UCSD-AML1 (cell line): ENCODE measurements around the gene PALLD.
A peak's percentile ranks its signal among the peaks of the same experiment; 100 is the strongest.

Source experiments
- DNase-seq: peaks from one replicate; lab custom pipeline; 2025; ENCODE audit not compliant: unreplicated experiment; lab: John Stamatoyannopoulos, UW

Gene PALLD

DNA sequence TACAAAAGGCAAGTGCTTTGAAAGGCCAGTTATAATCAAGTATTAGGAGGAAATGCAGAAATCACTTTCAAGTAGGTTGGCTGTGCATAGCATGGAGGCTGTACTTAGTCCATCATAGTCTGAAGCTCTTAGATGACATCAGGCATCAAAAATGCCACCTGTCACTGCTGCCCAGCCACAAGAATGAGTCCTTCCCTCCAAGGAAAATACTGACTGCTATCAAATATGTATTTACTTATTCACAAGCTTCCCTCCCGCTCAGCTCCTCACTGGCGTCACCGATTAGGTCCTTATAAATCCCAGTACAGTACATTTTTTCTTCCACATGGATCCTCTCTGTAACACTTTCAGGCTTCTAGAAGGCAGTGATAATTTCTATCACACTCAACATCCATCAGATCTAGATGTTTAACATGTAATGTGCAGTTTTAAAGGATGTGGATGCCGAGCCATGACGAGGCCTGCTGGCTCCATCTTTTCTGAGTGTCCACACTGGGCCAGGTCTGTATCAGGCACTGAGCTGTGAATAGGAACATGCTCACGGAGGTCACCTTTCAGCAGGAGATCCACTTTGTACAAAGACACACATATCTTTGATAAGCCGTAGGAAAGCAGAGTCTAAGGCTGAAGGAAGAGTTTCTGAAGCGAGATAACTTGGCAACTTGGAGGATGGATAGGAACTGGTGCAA lies 121.9 kb downstream of the PALLD start:
- no peak for DNase-seq

DNA sequence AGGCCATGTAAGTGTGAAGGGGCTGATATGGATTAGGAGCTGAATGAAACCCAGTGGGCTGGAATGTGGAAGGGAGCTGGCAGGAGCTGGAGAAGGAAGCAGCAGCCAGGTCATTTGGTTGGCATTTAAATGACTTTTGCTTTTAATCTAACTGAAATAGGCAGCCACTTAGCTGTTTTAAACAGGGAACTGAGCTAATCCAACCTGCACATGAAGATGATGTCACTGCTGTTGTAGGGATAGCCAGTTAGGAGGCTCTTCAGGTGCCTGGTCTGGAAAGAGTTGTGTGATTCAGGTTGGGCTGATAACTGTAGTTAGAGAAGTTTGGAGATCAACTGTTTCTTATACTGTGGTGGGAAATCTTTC lies 122.4 kb downstream of the PALLD start:
- DNase-seq = no peak

DNA sequence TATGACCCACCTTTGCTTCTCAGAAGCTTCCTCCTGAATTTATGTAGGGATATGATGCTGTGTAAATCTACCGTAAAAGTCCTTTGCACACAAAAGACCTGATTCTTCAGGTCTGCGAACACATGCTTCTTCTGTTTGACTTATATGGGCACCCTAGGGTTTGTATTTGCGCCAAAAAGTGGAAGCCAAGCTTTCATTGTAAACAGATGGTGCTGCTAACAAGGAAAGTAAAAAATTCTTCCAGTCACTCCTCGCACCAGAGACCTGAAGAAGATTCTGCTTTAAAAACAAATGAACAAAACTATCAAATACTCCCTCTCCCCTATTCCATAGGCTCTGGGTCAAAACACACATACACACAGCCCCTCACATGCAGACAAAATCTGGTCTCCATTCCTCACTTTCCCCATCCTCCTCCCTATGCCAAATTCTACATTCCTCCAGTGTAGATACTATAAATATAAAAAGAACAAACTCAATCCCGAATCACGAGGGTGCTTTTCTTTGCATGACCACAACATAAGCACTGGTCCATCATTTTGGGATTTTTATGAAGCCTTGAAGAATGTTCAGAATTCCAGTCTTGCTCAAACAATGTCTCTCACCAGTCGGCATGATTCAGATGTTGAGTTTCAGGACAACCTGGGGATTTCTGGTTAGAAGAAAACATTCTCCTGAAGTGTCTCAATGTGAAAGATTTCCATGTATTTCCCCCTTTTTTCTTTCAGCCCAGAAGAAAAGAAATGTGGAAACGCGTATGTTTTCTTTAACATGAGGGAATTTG lies 125.1 kb downstream of the PALLD start:
- DNase-seq = no peak

DNA sequence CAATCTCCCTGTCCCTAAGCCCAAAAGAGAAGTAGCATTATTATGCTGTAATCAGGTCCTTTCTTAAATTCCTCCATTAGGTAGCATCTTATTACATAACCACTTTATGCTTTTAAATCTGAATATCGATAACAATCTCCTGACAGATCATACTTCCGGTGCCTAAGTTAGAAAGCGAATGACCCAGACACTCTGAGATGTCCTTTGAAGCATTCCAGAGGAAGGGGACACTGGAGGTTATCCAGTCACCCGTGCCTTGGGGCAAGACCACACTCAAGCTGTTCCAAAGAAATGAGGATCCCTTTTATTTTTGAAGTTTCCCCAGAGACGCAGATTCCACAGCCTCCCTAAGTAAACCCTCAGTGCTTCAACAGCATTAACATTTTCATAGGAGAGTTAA lies 125.7 kb downstream of the PALLD start:
- no peak for DNase-seq

DNA sequence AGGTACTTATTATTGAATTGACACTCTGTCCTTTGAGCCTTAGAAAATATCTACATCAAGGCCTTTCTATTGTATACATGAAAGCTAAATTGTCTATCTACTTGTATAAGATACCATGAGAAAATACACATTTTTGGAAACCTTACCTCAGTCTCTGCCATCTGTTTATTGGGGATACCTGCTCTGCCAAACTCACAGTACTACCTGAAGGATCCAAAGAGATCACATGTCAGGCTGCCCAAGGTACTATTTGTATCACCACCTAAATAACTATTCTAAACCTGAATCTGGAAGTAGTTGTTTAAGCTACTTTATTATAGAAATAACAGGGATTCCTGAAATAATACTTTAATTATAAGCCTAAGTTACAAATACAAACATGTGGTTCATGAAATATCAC lies 126.2 kb downstream of the PALLD start:
- DNase-seq = no peak

DNA sequence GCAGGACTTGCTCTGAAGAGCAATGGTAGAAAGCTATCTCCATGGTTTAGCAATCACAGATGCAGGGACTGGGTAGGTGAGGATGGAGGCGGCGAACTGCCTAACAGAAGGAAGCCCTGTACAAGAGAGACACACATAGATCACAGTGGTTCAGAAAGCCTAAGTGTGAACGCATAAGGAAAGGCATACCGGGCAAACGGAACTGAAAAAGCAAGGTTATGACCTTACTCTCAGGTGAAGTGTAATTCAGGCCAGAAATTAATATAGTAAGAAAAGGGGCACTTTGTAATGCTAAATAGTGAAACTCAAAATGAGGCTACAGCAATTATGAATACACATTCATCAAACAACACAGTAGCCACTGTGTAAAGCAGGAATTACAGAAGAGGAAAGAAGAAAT lies 126.6 kb downstream of the PALLD start:
- DNase-seq = no peak

DNA sequence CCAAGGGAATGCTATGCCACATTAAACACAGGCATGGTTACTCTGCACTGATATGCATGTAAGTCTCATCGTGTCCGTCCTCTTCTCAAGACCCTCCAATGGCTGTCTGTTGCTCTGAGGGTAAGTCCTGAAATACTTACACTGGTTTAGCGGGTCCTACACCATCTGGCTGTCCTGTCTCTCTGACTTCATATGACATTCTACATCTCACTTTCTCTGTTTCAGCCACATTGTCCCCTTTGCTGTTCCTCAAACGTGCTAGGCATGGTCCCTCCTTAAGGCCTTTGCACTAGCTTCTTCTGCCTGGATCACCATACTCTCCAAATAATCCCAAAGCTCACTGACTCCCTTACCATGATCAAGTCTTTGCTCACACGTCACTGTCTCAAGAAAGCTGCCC lies 131.4 kb downstream of the PALLD start:
- DNase-seq = no peak

DNA sequence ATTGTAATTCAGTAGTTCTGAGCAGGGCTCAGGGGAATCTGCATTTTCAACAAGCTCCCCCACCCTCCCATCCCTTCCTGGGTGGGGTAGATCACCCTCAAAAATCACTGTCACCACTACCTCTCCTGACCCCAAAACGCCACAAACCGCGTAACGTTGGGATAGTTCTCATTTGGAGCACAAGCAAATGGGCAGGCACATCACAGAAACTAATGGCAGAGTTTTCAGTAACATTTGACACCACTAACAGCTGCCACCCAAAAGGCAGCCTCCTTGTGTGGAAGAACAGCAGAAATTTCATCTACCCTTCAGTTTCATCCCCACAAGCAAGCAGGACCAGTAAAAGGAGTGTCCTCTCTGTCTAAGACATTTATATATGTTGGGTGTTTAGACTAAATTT lies 132.7 kb downstream of the PALLD start:
- no peak for DNase-seq

DNA sequence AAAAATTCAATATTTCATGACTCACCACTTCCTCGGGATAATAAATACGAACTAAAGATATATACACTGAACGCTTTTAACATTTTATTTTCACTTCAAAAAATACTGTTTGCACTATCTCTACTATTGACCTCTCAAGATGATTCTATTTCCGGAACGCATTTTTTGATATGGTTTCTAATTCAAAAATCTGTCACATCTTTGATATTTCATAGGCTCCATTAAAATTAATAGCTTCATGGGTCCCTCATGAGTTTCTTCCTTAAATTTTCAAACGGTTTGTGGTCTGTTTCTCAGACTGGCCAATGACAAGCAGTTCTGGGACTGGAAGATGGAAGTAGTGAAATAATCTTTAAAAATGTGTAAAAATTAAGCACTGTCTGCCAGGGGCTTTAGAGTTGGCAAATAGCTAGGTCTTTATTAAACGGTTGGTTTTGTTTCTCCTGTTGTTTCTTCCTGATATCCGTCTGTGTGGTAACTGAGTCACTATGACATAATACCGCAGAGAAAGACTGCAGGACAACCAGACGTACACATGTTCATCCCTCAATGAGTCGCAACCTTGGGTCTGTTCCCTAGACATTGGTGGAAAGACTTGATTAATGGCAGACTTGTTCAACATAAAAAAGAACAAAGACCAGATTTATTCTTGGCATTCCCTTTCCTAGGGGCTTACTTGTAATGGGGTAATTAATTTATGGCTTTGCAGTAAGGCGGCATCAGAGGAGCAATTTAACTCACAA lies 133.8 kb downstream of the PALLD start:
- DNase-seq = no peak

DNA sequence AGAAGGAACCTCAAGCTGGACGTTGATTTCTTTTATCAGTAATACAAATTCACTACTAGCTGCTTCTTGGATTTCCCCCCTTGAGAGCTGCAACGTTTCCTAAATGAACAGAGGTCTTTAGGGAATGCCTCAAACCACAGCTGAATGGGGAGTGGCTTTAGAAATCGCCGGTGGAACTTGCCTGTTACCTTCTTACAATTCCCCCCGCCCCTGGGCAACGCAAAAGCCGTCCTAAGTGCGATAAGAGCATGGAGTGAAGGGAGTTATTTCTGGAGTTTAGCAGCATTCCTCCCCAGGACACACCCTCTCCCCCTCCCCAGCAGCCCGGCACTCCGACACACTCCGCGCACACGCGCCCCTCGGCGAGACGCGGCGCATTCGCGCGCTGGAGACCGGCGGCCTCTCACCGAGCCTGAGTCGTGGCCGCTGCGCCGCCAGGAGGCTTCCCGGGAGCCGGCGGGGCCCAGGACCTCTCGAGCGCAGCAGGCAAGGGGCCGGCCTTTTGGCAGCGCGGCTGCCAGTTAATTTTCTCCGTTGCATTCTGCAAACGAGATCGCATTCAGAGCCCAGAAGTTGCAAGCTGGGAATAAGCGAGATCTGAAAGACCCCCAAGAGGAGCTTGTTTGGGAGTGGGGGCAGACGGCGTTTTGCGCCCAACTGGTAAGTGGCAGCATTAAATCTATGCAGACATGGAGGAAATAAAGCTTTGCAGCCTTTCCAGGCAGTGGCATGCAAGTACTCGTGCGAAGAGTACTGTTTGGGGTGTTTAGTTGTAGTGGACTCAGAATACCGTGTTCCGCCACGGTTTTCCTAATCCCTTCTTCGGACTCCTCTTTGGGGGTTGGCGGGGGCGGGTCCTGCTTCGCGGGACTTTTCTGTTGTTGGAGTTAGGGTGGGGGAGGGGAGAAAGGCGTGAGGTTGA lies 134.7 kb downstream of the PALLD start:
- no peak for DNase-seq

DNA sequence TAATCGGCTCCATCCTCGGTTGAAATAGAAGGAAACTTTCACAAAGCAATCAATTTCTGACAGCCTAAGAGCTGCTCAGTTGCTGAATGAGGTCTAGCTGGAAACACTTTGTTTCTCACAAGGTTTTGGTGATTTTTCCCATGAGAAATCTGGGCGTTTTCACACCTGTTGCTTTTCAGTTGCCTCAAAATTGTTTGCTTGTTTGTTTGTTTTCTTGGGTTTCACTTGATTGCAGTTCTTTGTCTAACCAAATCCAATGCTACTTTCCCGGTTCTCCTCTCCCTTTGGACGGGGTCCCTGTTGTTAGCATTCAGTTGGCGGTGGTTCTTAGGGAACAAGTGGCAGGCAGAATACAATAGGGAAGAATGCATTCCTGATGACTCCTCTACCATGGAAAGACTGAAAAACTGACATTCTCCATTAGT lies 135.5 kb downstream of the PALLD start:
- DNase-seq = no peak

DNA sequence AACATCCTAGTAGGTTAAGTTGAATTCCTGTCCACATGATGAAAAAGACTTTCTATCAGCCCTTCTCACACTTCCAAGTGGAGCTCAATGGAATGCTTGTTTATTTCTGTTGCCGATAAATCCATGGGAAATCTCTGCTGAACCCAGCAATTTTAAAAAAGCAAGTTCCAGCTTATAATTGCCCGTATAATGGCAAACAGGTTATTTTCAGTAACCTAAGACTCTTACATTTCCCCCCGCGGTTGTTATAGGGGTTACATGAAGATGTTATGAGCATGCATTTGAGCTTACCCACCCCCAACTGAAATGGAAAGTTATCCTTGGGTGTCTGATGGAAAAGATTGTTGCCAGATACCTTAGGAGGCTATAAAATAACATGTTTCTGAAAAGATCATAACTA lies 136.2 kb downstream of the PALLD start:
- no peak for DNase-seq

DNA sequence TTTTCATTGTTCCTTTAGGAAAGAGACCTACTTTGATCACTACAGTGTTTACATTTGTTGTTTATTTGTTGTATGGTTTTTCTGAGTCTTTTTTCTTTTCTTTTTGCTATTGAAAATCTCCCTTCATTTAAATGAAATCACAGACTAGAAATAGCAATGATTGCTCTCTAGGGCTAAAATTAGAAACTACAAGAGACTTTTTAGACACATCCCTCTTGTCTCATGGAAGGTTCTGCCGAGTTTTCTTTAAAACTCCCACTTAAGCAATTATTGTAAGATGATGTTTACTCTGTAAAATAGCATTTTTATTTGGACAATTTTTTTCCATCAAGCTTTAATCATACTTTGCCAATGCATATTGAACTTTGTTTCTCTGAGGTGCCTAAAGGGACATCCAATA lies 136.6 kb downstream of the PALLD start:
- no peak for DNase-seq

DNA sequence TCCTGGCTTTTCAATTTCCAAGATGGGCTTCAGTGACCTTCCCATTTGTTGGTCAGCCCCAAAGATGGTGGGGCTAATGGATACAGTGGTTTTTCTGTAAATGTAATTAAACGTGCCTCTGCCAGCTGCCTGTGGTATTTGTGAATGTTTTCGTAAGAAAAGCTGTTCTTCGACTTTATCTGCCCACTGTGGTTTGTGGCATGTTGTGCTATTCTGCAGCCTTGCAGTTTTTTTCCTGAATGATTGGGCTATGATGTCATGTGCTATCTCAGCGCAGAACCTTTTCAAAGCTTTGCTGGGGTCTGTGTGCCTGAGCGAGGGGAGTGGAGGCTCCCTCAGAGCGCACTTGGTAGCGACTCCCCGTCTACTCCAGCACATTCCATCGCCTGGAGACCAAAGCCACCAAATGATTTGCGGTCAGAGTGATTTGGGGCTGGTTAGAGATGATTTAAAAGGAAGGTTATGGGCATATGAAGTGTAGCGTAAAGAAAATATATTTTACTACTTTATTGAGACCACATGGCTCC lies 137.5 kb downstream of the PALLD start:
- DNase-seq = peak; percentile 12

DNA sequence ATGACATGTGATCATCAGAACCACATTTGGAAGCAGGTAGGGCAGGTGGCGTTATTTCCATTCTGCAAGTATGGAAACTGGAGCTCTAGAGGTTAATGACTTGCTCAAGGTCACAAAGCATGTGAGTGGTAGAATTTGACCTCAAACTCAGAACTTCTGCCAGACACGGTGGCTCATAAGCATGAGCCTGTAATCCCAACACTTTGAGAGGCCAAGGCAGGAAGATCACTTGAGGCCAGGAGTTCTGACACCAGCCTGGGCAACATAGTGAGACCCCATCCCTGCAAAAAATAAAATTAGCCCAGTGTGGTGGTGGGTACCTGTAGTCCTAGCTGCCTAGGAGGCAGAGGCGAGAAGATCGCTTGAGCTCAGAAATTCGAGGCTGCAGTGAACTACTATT lies 139.2 kb downstream of the PALLD start:
- no peak for DNase-seq

DNA sequence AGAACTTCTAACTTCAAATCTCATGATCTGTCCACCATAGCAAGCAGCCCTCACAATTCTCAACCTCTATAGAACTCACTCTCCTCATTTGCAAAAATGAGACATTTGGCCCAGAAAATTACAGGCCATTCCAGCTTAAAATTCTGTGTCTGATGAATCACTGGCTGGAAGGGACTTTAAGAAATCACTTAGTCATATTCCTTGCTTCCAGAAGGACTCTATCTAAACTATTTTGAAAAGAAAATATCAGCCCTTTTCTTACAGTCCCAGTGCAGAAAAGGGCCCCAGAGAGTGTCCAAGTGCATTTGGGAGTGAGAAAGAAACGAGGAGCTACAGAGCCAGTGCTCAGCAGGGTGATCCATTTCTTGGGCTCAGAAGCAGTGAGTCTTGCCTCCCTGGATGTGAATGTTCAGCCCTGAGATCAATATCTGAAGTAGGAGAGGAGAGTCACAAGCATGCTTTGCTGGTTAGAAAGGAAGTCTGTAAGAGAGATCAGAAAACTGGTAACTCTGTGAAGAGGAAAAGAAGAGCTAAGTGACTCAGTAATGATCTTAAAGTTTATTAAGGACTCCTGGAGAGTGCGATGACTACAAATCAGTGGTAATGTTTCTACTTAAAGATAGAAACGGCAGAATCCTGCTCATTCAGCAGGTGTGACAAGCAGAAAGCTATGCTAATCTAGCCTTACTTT lies 139.8 kb downstream of the PALLD start:
- no peak for DNase-seq

DNA sequence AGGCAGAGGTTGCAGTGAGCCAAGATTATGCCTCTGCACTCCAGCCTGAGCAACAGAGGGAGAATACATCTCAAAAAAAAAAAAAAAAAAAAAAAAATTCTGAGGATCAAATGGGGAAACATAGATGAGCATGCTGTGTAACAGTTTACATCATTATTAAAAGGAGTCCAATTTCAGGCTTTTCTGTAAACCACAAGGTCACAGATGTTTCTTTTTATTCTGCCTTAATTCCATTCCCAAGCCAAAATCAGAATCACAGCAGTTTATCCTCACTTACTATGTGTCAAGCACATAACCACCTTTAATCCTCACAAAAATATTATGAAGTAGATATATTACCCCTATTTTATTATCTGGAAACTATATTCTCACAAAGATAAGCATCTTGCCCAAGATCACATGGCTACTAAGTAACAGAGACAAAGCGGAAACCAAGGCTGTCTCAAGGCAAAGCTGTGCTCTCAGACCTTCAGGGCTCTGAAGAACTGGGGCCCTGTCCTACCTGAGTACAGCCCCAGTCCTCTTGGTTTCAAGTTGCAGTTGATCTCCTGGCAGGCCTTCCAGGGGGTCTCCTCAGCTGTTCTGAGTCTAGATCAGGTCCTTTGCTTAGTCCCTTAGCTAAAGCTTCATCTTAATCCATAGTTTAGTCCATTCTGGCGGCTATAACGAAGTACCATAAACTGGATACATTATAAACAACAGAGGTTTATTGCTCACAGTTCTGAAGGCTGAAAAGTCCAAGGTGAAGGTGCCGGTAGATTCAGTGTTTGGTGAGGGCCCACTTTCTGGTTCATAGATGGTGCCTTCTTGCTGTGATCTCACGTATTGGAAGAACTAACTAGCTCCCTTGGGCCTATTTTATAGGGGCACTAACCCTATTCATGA lies 141.3 kb downstream of the PALLD start:
- DNase-seq = no peak

DNA sequence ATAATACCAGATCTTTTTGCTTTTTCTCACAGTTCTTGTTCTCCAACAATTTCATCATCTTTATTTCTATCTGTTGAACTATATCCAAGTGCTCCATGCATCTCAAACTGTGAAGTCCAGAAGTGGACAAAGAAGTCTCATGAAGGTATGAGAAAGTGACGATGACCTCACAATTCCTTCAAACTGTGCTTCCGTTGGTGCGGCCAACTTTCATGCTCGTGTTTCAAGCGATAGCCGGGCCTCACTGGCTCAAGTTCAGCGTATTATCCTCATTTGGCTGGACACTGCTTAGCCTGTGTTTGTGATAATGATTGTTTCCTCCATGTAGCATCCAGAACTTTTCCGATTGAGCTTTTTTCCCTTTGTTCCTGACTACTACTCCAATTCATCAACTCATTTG lies 143.1 kb downstream of the PALLD start:
- no peak for DNase-seq

DNA sequence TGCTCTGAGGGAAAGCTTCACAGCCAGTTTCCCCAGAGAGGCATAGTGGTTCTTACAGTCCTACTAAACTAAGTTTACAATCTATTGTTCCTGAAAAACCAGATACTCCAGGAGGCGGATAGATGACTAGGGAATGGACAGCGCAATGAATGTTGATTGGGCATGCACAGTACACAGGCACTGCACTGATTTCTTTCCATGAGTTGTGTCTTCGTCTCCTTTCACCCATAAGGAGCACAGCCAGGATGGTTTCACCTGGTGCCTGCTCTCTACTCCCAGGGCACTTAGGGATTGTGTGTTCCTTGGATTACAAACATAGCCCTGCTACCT lies 144.9 kb downstream of the PALLD start:
- no peak for DNase-seq
